Stimulated activated naive B cell treated with anti-CD40 and anti-IgM and Interleukin-4, amounts not matched to agents 10 μg/mL and 1 μg/mL and 100 μg/mL, for 72 hours (primary cell): ENCODE measurements around the gene PPCDC.

Experiments used
- ATAC-seq, 2 donors: fragments of 150-1000 bp; cut with Tn5 transposase; replicated peaks; 2 replicates each; pipeline ENCODE4 v1.10.0; 2021; ENCODE audit warnings: moderate library complexity in 1 of 2
- DNase-seq: peaks from one replicate; pipeline ENCODE4 v3.0.0; 2021
- H3K27ac Mint-ChIP-seq: one replicate; pipeline ENCODE4 v1.8.0; 2022; ENCODE audit warnings: mild to moderate bottlenecking, mixed read lengths
- H3K27me3 Mint-ChIP-seq, 2 donors: one replicate each; pipeline ENCODE4 v1.8.0; 2022; ENCODE audit warnings: mixed read lengths in 2 of 2
- H3K36me3 Mint-ChIP-seq, 2 donors: one replicate each; pipeline ENCODE4 v1.8.0; 2022; ENCODE audit warnings: mixed read lengths in 2 of 2, mild to moderate bottlenecking in 1 of 2
- H3K4me1 Mint-ChIP-seq, 2 donors: one replicate each; pipeline ENCODE4 v1.8.0; 2022; ENCODE audit warnings: mixed read lengths in 2 of 2, mild to moderate bottlenecking in 1 of 2
- H3K4me3 Mint-ChIP-seq, 2 donors: one replicate each; pipeline ENCODE4 v1.8.0; 2022; ENCODE audit warnings: mild to moderate bottlenecking in 2 of 2, mixed read lengths in 2 of 2, moderate library complexity in 1 of 2
- H3K9me3 Mint-ChIP-seq, 2 donors: one replicate each; pipeline ENCODE4 v1.8.0; 2022; ENCODE audit warnings: mixed read lengths in 2 of 2, mild to moderate bottlenecking in 1 of 2

PPCDC gene

DNA sequence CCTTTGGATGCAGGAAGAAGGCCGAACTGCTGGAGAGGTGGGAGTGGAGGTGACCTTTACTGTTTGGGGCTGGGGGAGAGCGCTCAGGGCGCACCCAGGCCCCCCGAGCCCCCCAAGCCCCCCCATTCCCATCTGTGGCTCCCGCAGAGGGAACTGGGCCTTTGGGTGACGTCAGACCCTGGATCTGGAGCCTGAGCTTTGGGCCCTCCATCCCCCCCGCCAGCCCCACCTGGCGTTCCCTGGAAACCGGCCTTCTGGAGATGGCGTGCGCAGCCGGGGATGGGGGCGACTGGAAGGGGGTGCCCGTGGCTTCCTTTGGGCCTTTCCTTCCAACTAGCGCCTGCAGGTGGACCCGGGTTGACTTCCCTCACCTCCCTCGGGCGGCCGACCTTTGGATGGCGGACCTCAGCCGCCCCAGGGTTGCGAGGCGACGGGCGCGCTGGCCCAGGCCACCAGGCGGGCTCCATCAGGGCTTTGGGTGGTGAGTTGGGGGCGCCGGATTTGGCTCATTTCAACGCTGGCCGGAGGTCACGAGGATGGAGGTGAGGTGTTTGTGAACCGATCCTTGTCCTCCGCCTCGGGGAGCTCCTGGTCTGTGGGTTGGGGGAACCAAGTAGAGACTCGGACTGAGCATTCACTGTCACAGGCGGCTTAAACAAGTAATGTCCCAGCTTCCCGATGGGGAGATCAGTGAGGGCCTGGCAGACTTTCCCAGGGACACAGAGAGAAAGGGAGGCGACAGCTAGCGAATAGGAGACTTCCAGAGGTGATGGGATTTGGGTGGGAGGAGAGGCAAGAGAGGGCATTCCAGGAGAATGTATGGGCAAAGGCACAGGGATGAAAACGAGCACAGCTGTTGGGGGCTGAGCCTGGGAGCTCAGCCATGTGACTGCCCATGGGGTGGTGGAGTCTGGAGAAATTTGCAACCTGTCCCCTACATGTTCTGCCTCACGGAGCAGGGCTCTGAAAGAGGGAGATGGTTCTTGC is 27.3 kb upstream of the PPCDC start:
- ATAC-seq: no peak
- H3K27me3 Mint-ChIP-seq: peaks cover 66 to 79% of the 10 kb centered on the region in 2 donors
- H3K27ac Mint-ChIP-seq: no peak overlapping the region
- peaks cover 3% of the 10 kb centered on the region in 2 donors for H3K36me3 Mint-ChIP-seq
- DNase-seq: no peak
- H3K4me3 Mint-ChIP-seq: peak overlapping the region; percentile 73 to 79
- H3K9me3 Mint-ChIP-seq: peaks cover 2 to 3% of the 10 kb centered on the region in 2 donors
- H3K4me1 Mint-ChIP-seq: peaks cover 16 to 24% of the 10 kb centered on the region in 2 donors

DNA sequence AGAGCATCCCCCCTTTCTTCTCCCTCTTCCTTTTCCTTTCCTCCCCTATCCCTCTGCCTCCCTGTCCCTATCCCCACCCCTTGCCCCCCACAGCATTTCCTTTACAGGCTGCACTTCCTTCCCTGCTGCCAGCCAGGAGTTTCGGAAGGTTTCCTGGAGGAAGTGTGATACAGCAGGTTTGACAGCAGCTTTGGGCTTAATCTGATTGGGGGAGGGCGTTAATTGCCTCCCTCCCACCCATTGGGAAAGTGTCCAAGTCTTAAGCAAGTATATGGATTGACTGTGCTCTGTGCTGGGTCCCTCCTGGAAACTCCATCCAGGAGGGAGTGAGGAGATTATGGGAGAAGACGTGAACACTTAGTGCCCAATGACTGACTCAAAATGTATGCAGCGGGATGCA is 26.2 kb upstream of the PPCDC start:
- Mint-ChIP-seq H3K27me3 (peaks cover 63 to 75% of the 10 kb centered on the region in 2 donors), H3K36me3 (peaks cover 3% of the 10 kb centered on the region in 2 donors), H3K4me1 (peaks cover 16 to 24% of the 10 kb centered on the region in 2 donors), H3K9me3 (peaks cover 2 to 3% of the 10 kb centered on the region in 2 donors), H3K4me3 (no peak overlapping the region), H3K27ac (no peak overlapping the region)
- no peak for DNase-seq
- ATAC-seq: no peak

DNA sequence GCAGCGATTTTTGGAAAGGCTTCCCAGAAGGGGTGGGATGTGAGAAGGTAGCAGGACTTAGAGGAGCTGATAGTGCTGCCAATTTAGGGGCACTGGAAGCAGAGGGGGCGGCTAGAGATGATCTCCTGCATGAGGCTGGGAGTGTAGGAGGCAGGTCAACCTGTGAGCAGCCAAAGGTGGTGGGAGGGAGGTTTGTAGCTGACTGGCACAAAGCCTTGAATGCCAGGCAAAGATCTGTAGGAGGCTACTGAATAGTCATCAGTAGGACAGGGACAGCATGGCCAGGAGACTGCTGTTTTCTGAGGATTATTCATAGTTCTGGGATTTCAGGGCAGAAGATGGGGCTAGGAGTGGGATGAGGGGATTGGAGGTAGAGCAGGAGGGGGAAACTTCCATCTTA is 25.8 kb upstream of the PPCDC start:
- Mint-ChIP-seq H3K9me3 (peaks cover 2 to 3% of the 10 kb centered on the region in 2 donors), H3K27me3 (peaks cover 63 to 75% of the 10 kb centered on the region in 2 donors), H3K36me3 (peaks cover 3% of the 10 kb centered on the region in 2 donors), H3K27ac (no peak overlapping the region), H3K4me1 (peaks cover 16 to 24% of the 10 kb centered on the region in 2 donors), H3K4me3 (no peak overlapping the region)
- ATAC-seq (no peak), DNase-seq (no peak)

DNA sequence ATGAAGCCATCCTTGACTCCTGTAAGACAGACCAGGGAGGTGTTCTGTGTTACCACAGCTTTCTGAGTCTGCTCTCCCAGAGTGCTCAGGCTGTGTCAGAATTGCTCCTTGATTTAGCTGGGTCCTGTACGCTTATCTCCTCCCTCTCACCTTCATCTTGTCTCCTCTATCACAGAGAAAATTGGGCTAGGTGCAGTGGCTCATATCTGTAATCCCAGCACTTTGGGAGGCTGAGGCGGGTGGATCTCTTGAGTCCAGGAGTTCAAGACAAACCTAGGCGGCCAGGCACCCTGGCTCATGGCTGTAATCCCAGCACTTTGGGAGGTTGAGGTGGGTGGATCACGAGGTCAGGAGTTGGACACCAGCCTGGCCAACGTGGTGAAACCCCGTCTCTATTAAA is 22.1 kb upstream of the PPCDC start:
- peaks cover 7 to 11% of the 10 kb centered on the region in 2 donors for H3K4me1 Mint-ChIP-seq
- ATAC-seq: no peak
- no peak overlapping the region for H3K27ac Mint-ChIP-seq
- H3K36me3 Mint-ChIP-seq: no peaks in the 10 kb centered on the region
- no peak overlapping the region for H3K4me3 Mint-ChIP-seq
- DNase-seq: no peak
- peaks cover 48 to 55% of the 10 kb centered on the region in 2 donors for H3K27me3 Mint-ChIP-seq
- no peaks in the 10 kb centered on the region for H3K9me3 Mint-ChIP-seq

DNA sequence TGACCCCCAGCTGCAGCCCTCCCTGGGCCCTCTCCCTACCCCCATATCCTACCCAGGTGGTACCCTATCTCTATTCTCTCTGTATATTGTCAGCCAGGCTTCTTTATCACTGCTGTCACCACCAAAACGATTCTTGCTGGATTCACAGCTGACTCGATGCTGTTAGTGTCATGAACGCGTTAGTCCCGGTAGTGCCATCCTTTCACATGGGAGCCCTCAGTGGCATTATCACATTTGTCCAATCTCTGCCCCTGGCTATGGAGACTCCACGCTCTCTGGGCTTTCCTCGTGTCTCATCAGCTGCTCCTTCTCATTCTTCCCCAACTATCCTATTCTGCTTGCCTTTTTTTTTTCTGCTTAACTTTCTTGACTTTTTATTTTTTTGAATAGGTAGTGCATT is 21.0 kb upstream of the PPCDC start:
- peaks cover 42 to 50% of the 10 kb centered on the region in 2 donors for H3K27me3 Mint-ChIP-seq
- peaks cover 1 to 8% of the 10 kb centered on the region in 2 donors for H3K4me1 Mint-ChIP-seq
- no peaks in the 10 kb centered on the region for H3K36me3 Mint-ChIP-seq
- H3K27ac Mint-ChIP-seq: no peak overlapping the region
- no peak for ATAC-seq
- H3K4me3 Mint-ChIP-seq: no peak overlapping the region
- H3K9me3 Mint-ChIP-seq: no peaks in the 10 kb centered on the region
- DNase-seq: no peak

DNA sequence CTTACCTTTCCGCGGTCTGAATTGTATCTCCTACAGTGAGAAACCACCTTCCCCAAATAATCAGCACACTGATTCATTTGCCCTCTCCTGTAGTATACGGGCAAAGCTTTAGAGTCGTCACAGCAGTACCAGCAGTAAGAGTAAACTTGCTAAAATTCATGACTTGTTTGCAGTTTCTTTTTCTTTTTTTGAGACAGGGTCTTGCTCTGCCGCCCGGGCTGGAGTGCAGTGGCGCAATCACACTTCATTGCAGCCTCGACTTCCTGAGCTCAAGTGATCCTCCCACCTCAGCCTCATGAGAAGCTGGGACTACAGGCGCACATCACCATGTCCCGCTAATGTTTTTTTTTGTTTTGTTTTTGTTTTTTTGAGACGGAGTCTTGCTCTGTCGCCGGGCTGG is 16.2 kb upstream of the PPCDC start:
- ATAC-seq: no peak
- Mint-ChIP-seq H3K4me3 (no peak overlapping the region), H3K36me3 (no peaks in the 10 kb centered on the region), H3K9me3 (no peaks in the 10 kb centered on the region), H3K27ac (no peak overlapping the region), H3K4me1 (peaks cover 21 to 45% of the 10 kb centered on the region in 2 donors), H3K27me3 (peaks cover 33 to 43% of the 10 kb centered on the region in 2 donors)
- no peak for DNase-seq

DNA sequence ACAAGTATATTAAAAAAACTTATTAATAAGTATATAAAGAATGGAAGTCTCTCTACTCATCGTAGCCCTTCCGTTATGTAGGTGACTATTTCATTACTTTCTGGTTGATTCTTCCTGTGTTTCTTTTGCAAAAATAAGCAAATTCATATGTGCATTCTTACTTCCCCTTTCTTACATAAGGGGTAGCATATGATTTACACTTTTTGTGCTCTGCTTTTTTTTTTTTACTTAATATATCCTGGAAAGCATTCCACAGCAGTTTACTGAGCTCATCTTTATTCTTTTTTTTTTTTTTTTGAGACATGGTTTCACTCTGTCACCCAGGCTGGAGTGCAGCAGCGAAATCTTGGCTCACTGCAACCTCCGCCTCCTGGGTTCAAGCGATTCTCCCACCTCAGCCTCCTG is 15.2 kb upstream of the PPCDC start:
- peak overlapping the region; percentile 41 to 68 for H3K4me3 Mint-ChIP-seq
- ATAC-seq: peak; percentile 42 to 47

DNA sequence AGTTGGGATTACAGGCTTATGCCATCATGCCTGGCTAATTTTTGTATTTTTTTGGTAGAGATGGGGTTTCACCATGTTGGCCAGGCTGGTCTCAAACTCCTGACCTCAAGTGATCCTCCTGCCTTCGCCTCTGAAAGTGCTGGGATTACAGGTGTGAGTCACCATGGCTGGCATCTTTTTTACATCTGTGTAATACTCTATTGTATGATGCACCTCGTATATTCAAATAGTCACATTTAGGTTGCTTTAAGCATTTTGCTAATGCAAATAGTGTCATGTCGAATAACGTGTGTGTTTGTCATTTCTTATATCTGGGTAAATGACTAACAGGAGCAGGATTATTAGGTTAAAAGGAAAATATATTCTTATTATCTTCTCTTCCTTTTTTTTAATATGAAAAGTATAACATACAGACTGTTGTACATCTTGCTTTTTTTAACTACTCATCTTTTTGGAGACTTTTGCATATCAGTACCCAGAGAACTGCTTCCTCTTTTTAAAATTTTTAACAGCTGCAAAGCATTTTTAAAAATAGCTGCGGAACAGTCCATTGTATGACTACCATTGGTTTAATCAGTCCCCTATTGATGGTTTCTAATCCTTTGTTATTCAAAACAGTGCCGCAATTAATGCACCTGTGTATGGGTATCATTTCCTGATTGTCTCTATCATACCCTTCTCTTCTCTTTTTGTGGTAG is 14.6 kb upstream of the PPCDC start:
- Mint-ChIP-seq H3K36me3 (no peaks in the 10 kb centered on the region), H3K4me3 (peak overlapping the region; percentile 41 to 68), H3K27ac (peak overlapping the region; percentile 75), H3K4me1 (peaks cover 21 to 45% of the 10 kb centered on the region in 2 donors), H3K9me3 (no peaks in the 10 kb centered on the region), H3K27me3 (peaks cover 27 to 47% of the 10 kb centered on the region in 2 donors)
- ATAC-seq: peak; percentile 95 to 97
- no peak for DNase-seq

More for the DNA sequence above, 15.2 kb upstream of the PPCDC start:
- H3K27me3 Mint-ChIP-seq: peaks cover 29 to 46% of the 10 kb centered on the region in 2 donors
- H3K4me1 Mint-ChIP-seq: peaks cover 21 to 45% of the 10 kb centered on the region in 2 donors
- peak overlapping the region; percentile 65 for H3K27ac Mint-ChIP-seq
- no peak for DNase-seq
- H3K9me3 Mint-ChIP-seq: no peaks in the 10 kb centered on the region
- no peaks in the 10 kb centered on the region for H3K36me3 Mint-ChIP-seq

DNA sequence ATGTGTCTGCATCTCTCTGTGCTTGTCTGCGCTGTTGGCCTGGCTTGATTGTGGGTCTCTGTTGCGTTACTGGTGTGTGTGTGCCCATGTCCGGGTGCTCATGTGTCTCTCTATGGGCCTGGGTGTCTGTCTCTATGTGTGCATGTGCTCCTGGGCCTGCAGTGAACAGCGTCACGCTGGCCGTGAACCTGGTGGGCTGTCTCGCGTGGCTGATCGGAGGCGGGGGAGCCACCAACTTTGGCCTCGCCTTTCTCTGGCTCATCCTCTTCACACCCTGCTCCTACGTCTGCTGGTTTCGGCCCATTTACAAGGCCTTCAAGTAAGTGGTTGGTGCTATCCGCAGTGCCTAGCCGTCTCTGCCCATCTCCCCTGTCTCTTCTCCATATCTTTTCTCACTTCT is 7.0 kb upstream of the PPCDC start:
- DNase-seq (no peak), ATAC-seq (no peak)
- Mint-ChIP-seq H3K4me3 (no peak overlapping the region), H3K27ac (no peak overlapping the region), H3K27me3 (peaks cover 76 to 90% of the 10 kb centered on the region in 2 donors), H3K36me3 (no peaks in the 10 kb centered on the region), H3K4me1 (peaks cover 11 to 16% of the 10 kb centered on the region in 2 donors), H3K9me3 (no peaks in the 10 kb centered on the region)

DNA sequence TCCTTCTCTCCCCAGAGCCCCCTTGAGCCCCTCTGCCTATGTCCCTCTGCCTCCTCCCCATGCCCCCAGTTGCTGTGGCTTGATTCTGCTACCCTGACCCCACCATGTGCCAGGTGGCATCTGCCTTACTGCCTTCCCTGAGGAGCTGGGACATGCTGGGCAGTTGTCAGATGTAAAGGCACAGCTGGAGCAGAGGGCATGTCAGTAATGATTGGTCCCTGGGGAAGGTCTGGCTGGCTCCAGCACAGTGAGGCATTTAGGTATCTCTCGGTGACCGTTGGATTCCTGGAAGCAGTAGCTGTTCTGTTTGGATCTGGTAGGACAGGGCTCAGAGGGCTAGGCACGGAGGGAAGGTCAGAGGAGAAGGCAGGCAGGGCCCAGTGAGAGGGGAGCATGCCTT is 3.5 kb upstream of the PPCDC start:
- H3K4me3 Mint-ChIP-seq: no peak overlapping the region
- no peak for ATAC-seq
- H3K4me1 Mint-ChIP-seq: peaks cover 11 to 27% of the 10 kb centered on the region in 2 donors

DNA sequence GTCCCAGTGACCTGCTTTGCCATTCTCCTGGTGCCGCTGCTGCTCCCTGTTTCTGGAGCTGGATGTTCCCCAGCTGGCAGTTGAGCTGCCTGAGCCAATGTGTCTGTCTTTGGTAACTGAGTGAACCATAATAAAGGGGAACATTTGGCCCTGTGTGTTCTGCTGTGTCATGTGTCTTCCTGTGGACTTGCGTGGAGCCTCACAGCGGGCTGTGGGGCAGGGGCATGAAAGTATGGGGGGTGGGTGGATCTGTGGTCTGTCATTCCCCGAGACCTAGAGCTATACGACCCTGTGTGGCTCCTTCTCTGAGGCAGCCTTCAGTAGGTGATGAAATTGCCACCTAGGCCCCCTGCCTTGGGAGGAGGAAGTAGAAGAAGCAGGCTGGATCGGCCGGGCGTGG is 2.0 kb upstream of the PPCDC start:
- no peak for DNase-seq
- Mint-ChIP-seq H3K27me3 (peaks cover 48 to 50% of the 10 kb centered on the region in 2 donors), H3K27ac (peak overlapping the region; percentile 79), H3K36me3 (peaks cover 2 to 9% of the 10 kb centered on the region in 2 donors), H3K9me3 (no peaks in the 10 kb centered on the region), H3K4me1 (peaks cover 9 to 34% of the 10 kb centered on the region in 2 donors), H3K4me3 (no peak overlapping the region)
- no peak for ATAC-seq

More for the DNA sequence above, 3.5 kb upstream of the PPCDC start:
- no peak for DNase-seq
- H3K27ac Mint-ChIP-seq: no peak overlapping the region
- H3K36me3 Mint-ChIP-seq: peaks cover 2 to 4% of the 10 kb centered on the region in 2 donors
- no peaks in the 10 kb centered on the region for H3K9me3 Mint-ChIP-seq
- H3K27me3 Mint-ChIP-seq: peaks cover 58 to 63% of the 10 kb centered on the region in 2 donors

DNA sequence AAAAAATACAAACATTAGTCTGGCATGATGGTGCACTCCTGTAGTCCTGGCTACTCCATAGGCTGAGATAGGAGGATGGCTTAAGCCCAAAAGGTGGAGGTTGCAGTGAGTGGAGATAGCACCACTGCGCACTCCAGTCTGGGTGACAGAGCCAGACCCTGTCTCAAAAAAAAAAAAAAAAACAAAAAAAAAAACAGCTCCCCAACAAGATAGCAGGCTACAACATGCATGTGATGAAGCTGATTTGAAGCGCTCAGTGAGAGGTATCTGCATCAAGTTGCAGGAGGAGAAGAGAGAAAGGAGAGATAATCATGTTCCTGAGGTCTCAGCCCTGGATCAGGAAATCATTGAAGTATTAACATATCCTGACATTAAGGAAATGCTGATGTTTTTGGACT is 608 bp upstream of the PPCDC start:
- DNase-seq: no peak
- Mint-ChIP-seq H3K27ac (no peak overlapping the region), H3K9me3 (no peaks in the 10 kb centered on the region), H3K4me1 (peaks cover 9 to 34% of the 10 kb centered on the region in 2 donors), H3K4me3 (peak overlapping the region; percentile 19 to 98), H3K27me3 (peaks cover 41 to 48% of the 10 kb centered on the region in 2 donors), H3K36me3 (peaks cover 2 to 20% of the 10 kb centered on the region in 2 donors)
- no peak for ATAC-seq

DNA sequence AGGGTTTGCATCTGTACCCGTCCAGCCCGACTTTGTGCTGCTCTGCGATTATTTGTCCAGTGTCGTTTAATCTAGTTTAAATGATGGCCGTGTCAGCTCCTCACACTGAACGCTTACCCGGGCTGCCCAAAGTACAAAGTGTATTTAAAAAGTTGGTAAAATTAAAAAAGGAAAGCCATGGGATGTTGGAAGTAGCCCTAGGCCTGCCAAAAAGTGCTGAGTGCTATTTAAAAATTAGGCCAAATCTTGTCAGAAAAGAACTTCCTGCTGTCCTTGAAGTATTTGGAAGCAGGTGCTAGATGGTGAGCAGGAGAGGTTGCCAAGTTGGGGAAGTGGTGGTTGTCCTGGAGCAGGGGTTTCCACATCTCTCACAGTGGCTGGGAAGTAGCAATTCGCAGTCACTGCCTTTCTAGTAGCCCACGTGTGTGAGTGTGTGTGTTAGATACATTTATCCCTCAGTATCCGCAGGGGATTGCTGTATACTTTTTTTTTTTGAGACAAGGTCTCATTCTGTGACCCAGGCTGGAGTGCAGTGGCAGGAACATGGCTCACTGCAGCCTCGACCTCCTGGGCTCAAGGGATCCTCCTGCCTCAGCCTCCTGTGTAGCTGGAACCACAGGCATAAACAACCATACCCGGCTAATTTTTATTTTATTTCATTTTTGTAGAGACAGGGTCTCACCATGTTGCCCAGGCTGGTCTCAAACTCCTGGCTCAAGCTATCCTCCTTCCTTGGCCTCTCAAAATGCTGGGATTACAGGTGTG is 664 bp downstream of the PPCDC start:
- DNase-seq (no peak), ATAC-seq (peak; percentile 28 to 34)
- Mint-ChIP-seq H3K4me3 (peak overlapping the region; percentile 95 to 98), H3K36me3 (peaks cover 3 to 29% of the 10 kb centered on the region in 2 donors), H3K27me3 (peaks cover 33 to 40% of the 10 kb centered on the region in 2 donors), H3K4me1 (peaks cover 4 to 31% of the 10 kb centered on the region in 2 donors), H3K27ac (peak overlapping the region; percentile 95), H3K9me3 (no peaks in the 10 kb centered on the region)

DNA sequence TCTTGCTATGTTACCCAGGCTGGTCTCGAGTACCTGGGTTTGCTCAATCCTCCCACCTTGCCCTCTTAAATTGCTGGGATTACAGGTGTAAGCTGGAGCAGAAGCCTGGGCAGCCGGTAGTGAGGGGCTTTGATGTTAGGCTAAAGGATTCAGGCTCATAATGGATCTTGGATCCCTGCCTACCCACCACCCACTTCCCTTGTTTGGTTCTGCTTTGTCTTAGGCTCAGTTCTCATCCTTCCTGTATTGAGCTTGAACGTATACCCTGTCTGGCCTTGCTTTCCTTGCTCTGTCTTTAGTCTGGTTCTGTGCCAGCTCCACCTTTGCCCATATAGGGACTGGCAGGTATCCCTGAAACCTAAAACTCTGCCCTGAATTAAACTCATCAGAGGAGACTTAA is 1.7 kb downstream of the PPCDC start:
- DNase-seq: no peak
- peaks cover 9 to 32% of the 10 kb centered on the region in 2 donors for H3K4me1 Mint-ChIP-seq
- H3K4me3 Mint-ChIP-seq: peak overlapping the region; percentile 55 to 95
- H3K27me3 Mint-ChIP-seq: peaks cover 23 to 30% of the 10 kb centered on the region in 2 donors
- H3K9me3 Mint-ChIP-seq: no peaks in the 10 kb centered on the region
- no peak overlapping the region for H3K27ac Mint-ChIP-seq
- peaks cover 9 to 34% of the 10 kb centered on the region in 2 donors for H3K36me3 Mint-ChIP-seq
- ATAC-seq: no peak
